GM18508 (cell line): ENCODE results near the gene FOXP2.
"Not testable (repeated sequence)": the region's sequence is repeated elsewhere in the genome, so short reads cannot be mapped to it uniquely, and the experiment has no call there.

ENCODE experiments used
- ATAC-seq: cut with Tn5 transposase; IDR thresholded peaks from one replicate; pipeline ENCODE4 v1.9.1; 2021; ENCODE audit warnings: moderate number of reproducible peaks; ENCODE audit not compliant: insufficient read depth, unreplicated experiment

Gene FOXP2

DNA sequence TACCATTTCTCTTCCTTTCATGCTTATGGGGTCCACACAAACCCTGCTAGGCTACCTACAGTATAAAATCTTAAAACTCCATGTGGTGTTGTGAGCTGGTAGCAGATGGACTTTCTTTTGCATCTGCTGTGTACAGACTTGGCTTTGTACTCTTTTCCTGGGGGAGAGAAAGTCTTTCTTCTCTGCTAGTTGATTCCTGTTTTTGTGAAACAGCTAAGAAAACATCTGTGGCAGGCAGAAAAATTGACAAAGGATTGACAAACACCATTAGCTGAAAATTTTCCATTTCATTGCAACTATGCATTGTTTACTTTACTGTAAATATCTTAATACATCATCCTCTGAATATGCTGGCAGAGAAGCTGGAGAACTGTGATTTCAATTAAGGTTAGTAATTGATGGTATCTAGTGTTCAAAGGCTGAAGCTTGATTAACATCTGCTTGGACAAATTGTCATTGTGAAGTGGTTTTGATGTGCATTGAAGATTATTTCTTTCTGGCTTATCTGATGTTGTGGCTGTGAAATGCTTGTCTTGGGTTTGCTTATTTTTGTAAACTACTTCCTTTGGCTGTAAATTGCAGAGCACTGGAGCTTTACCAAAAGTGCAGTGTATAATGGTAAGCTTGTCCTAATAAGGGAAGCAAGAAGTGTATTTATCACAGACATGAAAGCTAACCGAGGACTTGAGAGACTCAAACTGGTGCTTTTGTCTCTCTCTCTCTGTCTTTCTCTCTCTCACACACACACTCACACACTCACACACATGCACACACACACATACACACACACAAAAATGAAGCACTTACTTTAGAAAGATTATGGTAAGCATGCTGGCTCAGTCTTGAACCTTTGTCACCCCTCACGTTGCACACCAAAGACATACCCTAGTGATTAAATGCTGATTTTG is at the start of gene FOXP2:
Gene FOXP2 (plus strand): TSS at position 660 of the 908 bp plus-strand sequence. CDS start 11,697 bp downstream, outside the sequence.
- ATAC-seq, result no peak

DNA sequence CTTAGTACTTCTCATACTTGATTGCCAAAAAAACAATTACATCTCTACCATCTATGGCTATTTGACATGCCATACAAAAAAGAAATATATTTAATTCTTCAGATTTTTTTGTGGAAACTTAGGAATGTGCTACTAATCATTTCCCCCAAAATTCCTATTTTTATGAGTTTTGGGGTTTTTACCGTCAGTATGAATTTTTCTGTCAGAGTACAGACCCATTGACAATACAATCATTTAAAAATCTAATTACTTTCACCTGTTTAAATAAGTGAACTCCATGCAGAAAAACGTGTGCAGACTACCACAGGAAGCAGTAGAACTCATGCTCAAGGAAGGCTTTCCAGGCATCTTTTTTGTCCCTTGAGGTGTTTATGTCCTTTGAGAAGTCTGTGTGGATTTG is 48.8 kb upstream of the FOXP2 start:
- ATAC-seq, result no peak

DNA sequence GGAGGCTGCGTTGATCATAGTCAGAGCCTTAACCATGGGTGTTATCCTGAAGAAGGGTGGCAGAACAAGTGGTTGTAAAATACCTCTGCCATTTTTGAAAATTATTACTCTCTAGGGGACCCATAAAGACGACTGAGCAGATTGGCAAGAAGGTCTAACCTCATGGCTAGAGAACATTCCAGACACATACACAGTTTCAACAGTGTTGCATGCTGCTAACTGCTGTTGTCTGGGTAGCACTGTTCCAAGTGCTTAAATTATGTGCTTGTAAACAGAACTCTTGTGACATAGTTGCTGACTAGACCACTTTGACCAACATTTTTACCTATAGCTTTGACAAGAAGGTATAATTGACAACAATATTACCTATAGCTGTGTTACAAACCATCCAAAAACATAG is 46.1 kb upstream of the FOXP2 start:
- ATAC-seq, result no peak

DNA sequence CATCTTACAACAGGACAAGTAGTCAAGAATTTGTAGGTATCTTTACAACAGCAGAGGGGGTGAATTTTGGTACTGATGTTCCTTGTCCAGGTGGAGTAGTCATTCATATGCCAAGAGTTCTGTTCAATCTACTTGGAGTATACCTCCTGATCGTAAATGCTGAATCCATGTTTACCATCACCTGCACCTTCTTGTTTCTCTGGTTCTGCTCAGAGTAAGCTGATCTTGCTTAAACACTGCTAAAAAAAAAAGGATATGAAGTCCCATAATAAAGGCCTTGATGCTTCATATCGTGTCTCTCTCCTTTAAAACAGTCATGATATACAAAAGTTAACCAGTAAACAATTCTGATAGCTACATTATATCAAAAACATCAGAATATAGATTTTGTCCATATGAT is 45.3 kb upstream of the FOXP2 start:
- no peak for ATAC-seq

DNA sequence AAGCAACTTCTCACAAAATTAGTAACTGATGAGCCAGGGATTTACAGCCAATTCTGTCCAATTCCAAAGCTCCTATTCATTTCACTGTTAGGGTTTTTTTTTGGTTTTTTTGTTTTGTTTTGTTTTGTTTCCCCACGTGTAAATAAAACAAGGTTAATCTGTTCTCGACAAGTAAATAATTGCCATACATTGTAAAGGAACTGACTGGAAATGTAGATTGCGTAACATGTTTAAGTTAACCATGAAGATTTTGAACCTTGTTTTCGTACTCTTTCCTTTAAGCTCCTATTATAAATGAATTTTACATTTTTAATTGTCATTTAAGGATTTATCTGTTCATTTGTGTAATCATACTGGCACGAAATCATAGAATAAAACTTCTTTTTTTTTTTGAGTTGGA is 42.0 kb upstream of the FOXP2 start:
- ATAC-seq, result no peak

DNA sequence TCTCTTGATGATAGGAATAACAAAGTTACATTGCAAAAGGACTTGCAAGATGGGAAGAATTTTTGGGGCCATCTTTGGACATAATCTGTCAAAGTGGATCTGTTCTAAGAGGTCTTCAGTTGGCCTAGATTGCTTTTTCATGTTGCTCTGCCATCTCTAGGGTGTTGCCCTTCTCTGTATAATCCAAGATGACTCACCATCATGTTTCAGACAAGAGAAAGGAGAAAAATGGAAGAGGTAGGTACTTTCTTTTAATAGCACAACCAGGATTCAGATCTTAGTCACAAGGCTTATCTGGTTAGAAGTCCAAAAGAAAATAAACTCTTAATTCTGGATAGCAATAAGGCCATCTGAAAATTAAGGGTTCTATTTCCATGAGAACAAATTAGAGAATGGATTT is 38.7 kb upstream of the FOXP2 start:
- no peak for ATAC-seq

DNA sequence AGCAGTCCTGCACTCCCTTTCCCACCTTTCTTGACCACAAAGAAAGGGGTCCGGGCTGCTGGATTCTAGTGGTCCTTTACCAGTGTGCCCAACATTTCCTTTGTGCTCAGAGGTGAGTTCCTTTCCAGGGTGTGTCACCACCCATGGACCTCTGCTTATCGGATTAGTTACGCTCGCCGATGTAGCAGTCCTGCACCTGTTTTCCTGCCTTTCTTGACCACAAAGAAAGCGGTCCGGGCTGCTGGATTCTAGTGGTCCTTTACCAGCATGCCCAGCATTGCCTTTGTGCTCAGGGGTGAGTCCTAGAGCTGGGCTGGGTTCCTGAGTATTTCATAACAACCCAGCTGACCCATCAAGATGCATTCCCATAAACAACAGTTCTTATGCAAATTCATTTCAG is 30.7 kb upstream of the FOXP2 start:
- ATAC-seq, result not testable (repeated sequence)

DNA sequence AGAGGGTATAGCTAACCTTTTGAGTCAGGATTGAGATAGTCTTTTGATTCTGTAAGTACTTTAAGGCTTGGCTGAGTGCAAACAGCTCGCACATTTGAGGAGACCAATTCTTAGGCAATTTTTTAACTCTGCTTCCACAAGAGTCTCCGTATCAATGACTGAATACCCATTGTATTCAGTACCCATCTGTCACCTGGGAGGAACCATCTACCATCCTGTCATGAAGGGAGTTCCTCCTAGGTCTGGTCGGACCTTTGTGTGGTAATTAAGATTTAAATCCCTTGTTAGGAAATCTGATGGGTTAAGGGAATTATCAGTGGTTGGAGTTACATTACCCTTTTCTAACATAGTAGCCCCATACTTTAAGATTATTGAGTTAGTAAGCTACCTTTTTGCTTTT is 30.3 kb upstream of the FOXP2 start:
- not testable (repeated sequence) for ATAC-seq

DNA sequence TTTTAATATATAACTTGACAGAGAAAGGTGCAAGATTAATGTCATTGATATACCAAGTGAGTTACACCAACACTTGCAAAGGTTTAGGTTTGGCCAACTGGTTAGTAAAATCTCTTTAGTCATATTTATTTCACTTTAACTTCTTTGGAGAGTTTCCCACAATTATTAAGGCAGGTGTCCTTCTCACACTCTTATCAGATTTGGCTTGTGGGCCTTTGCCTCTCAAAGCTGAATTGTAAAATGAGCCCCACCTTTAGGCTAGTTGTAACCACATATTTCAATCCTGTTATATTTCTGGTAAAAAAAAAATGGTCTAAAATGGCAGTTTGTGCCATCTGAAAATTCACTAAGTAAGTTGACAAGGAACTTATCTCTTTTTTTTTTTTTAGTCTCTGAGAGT is 26.6 kb upstream of the FOXP2 start:
- ATAC-seq, result no peak

DNA sequence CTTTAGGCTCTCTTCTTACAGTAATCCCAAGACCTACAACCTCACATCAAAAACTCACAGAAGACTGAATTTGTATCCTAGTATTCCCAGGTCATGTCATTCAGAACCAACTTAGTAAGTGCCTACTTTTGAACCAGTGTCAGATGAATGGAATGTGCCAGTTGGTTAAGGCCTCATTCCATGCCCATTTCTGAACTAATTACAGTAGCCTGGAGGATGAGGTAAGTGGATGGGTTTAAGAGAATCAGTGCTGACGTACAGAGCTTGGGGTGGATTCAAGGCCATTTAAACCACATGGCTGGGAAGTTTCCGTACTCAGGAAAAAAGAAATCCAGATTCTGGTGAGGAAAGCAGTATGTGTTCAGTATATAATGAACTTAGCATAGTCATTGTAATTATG is 21.9 kb upstream of the FOXP2 start:
- ATAC-seq, result no peak

DNA sequence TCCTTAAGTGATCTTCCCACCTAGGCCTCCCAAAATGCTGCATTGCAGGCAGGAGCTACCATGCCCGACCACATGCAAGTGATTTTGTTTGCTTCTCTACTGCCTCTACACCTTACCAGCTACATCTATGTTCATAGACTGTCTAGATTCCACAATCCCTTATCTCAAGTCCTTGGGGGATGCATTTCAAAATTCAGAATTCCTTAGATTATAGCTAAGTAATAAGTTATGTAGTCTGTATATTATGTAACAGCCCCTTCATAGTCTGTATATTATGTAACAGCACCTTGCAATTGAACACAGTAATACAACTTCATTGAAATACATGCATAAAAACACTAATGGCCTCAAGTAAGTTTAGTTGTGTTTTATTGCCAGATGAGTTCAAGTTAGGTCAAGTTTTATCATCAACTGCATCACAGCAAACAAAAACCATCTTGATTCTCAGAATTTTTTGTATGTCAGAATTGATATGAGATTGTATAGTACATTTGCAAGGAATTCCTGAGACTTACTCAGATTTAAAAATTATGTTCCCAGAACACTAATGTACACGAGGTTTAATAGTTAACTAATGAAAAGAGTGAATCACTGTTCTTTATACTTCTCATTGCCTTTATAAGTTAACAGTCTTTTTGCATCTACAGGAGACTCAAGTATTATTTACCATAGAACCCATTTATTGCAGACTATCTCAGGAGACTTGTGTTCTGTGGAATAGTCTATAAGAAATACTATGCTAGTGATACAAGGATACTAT is 11.6 kb upstream of the FOXP2 start:
- no peak for ATAC-seq

DNA sequence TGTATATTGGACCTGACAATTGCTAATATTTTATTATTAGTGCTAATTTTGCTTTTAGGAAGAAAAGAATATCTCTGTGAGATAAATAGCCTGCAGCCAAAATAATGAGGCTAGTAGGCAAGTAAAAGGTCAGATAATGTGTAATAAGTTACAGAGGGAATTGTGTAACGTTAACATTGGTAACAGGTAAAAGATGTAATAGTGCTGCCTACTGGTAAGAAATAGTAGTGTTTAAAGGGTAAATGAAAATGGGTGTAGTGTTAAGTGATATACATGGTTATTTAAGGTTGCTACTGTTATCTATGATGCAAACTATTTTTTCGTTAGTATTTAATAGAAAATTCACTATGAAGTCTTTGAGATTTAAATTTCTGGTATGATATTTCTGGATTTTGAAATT is 9.2 kb upstream of the FOXP2 start:
- ATAC-seq, result peak; percentile 62

DNA sequence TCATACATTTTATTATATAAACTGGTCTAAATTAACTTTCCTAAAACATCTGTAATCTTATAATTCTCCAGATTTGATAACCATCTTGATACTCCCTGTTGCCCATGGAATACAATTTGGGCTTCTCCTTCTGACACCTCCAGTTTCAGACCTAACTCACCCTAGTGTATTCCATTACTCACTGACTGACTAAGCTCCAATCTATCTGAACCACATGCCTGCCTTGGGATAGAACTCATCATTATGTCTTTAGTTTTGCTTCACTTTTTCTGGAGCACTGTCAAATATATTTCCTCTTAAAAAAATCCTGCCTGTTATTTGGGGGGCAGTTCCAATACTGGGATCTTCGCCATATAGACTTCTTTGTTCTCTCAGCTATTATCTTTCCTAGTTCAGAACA is 4.9 kb upstream of the FOXP2 start:
- ATAC-seq, result no peak

DNA sequence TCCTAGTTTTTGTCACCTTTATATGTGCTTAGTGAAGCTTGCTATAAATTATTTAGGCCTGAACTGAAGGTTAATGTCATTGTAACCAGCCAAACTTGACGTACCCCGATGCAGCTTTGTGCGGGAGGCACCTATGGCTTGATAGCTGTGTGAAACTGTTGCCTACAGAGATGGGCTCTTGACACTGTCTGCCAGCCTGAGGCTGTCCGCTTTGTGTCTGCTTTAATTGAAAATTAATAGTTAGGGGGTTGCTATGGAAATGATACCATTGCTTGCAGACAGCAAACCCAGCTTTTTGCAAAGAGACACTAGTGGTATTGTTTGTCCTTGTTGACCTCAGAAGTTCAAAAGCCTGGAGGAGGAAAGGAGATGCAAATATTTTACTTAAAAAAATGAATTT is 2.1 kb upstream of the FOXP2 start:
- ATAC-seq, result no peak

DNA sequence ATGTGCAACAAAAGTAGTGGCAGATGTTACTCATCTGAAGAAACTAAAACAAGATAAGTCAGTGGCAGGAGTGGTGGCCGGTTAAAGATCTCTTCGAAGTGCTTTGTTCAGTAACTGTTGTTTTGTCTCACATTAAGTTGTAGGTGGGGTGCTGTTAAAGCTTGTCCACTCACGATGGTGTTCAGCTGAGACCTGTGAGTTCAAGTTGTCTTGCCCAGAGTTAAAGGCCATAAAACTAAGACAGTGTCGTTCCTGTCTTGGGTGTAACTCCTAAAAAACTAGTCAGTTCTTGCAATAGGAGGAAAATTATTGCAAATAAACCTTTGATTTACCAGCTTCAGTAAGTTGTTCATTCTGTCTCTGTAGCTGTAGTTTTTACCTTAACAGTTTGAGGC is 857 bp upstream of the FOXP2 start:
- ATAC-seq, result no peak

DNA sequence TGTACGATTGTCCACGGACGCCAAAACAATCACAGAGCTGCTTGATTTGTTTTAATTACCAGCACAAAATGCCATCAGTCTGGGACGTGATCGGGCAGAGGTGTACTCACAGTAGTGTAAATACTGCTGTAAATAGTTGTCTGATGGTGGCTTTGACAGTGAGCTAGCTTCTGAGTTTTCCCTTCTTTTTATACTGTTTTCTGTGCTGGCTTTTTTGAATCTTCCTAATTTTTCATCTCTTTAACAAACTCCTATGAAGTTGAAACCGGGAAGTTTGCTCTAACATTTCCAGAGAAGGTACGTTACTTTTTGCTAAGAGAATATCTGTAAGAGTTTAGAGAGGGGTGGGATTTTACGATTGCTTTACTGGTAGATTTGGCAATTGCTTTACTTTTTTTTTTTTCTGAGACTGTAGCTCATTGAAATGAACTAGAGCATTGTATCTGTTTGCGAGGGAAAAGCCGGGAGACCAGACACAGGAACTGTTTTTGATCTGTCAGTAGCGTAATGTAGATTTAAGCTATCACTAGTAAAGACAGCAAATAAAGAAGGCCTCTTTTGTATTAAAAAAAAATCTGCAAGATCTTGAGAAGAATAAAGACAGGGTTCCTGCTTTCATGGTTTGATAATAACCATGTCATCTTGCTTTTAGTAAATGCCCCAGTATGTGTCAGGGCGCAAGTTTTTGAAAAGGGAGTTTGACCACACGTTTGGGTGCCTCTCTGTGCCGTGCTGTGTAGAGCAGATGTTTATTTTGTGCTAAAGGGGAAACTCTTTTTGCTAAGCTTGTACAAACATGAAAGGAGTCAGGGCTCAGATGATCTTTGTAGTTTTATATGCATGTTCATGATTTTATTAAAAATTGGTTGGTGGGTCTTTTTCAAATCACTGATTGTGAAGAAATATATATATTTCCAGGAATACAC is 712 bp downstream of the FOXP2 start:
- ATAC-seq, result no peak

DNA sequence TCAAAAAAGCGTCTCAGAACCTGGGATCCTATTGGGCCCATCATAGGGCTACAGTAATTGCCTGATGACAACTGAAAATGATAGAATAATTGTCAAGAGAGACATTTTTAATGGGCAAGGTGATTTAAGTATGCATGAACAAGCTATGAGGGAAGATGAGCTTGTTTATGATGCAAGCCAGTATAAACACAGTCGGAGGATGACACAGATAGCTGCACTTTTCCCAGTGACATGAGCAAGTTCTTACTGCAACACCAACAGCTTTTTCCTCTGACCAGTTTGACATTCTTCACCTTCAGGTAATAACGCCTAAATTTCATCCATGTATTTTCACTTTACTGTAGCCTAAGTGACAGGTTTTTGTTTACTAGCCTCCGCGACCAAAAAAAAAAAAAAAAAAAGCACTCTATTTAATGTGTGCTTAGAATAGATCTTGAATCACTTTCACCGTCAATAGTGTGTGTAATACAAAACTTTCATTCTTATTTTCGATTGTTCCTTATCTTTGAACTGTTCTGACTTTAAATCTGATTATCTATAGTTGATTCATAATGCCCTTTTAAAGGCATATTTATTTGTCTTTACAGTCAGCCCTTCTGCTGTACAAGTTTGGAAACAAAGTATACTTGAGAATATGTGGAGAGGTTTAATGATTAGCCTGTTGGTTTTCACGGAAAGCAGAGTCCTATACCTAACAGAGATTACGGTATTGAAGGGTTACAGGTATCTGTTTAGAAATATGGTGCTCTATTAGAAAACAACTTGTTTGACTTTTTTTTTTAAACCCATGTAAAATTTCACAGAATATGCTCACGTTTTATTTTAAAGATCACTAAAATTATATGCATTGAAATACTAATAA is 1.7 kb downstream of the FOXP2 start:
- no peak for ATAC-seq

DNA sequence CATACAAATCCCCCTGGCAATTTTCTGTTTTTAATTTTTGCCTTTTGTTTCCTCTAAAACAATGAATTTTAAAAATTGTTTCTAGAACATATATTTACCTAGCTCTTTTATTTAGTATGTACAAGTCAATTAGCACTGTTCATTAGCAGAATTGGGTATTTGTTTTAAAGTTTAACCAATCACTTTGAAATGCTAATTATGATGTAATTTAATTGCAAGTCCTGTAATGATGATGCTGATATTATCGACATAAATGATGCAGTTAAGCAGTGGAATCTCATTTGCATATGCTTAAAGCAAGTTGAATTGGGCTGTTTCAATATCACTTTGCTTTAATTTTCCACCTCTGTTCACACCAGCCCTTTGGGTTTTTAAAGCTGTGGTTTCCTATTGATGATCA is 2.7 kb downstream of the FOXP2 start:
- ATAC-seq, result no peak

DNA sequence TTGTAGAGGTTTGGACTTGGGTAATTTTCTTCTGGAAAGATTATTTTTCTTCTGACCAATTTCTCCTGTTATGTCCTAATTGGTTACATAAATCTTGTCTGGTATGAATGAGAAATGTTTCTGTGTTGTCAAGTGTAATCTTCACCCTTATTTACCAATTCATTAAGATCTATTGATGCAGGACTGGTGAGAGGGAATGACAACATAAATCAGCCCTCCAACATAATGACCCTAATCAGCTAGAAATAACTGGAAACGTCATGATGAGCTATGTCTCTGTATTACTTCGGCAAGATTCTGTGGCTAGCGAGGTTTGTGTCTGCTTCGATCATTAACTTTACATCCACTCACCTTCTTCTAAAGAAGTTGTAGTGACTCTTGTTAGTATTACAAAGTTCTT is 3.5 kb downstream of the FOXP2 start:
- ATAC-seq, result no peak
